GM12878 (cell line): Measurements from ENCODE around the gene FBXW8. TPM values are rescaled to one million over a fixed set of nuclear protein-coding genes. Genes with fewer than 3 reads are reported as not detected.

Experiments
- ATAC-seq: fragments of 200-7000 bp; cut with Tn5 transposase; 3 replicates; pipeline ENCODE4 v1.9.1; 2020; ENCODE audit warnings: mild to moderate bottlenecking, moderate library complexity
- BruUV-seq: library from RNA; stranded (reverse); fragments of 400-500 nt; replicated peaks from 2 replicates; lab custom pipeline; 2021; lab: Mats Ljungman, UMichigan
- CTCF ChIA-PET: fragments of 300-600 bp; sonication (Branson Sonifier 250); formaldehyde crosslinking; extraction: SDS; loops from one replicate; lab custom pipeline; 2021; ENCODE audit warnings: inconsistent platforms; lab: Yijun Ruan, JAX
- POLR2A ChIA-PET: fragments of 350-600 bp; formaldehyde crosslinking; extraction: SDS; loops from one replicate; lab custom pipeline; 2021; ENCODE audit warnings: inconsistent platforms; lab: Charles Lee
- RAD21 ChIA-PET: fragments of 300-600 bp; sonication (Branson Sonifier 250); formaldehyde crosslinking; loops from one replicate; lab custom pipeline; 2023; ENCODE audit warnings: antibody characterized with exemption; ENCODE audit not compliant: unreplicated experiment; lab: Charles Lee
- SMC1A ChIA-PET: fragments of 300-600 bp; sonication (Branson Sonifier 250); formaldehyde crosslinking; loops from one replicate; lab custom pipeline; 2023; ENCODE audit not compliant: unreplicated experiment, uncharacterized antibody; lab: Charles Lee
- DNase-seq: peaks from one replicate; pipeline ENCODE4 v3.0.0-alpha.2; 2011; ENCODE audit warnings: low read depth, low spot score
- FAIRE-seq: peaks from 3 replicates; lab custom pipeline; 2011; peaks lifted over from hg19 to GRCh38; lab: Jason Lieb, UNC
- H2AFZ ChIP-seq: 2 replicates; pipeline ENCODE4 v1.6.0; 2011; ENCODE audit warnings: low read depth, low read length, control low read depth; ENCODE audit not compliant: control insufficient read depth
- H3K27ac ChIP-seq: 2 replicates; pipeline ENCODE4 v1.5.1; 2011; ENCODE audit warnings: control low read depth; ENCODE audit not compliant: control insufficient read depth, insufficient read depth
- H3K27me3 ChIP-seq, 2 experiments: replicated peaks in 1 of 2; 2 replicates each; pipeline versions ENCODE4 v1.6.0 to v1.6.1; 2011; ENCODE audit warnings: low read length in 1 of 2; ENCODE audit not compliant: control insufficient read depth in 2 of 2, insufficient read depth in 2 of 2
- H3K36me3 ChIP-seq, 2 experiments: 2 replicates each; pipeline ENCODE4 v1.5.1; 2011; ENCODE audit warnings: low read length in 1 of 2; ENCODE audit not compliant: control insufficient read depth in 2 of 2, insufficient read depth in 2 of 2
- H3K4me1 ChIP-seq: 2 replicates; pipeline ENCODE4 v1.6.1; 2011; ENCODE audit warnings: mild to moderate bottlenecking, low read length, moderate library complexity, mixed read lengths; ENCODE audit not compliant: control insufficient read depth, insufficient read depth
- H3K4me2 ChIP-seq: 2 replicates; pipeline ENCODE4 v1.6.0; 2011; ENCODE audit warnings: control low read depth; ENCODE audit not compliant: control insufficient read depth, insufficient read depth
- H3K4me3 ChIP-seq: fragments of 200-600 bp; sonication (generic); 2 replicates; pipeline ENCODE4 v1.5.1; 2016
- H3K79me2 ChIP-seq: 2 replicates; pipeline ENCODE4 v1.6.0; 2011; ENCODE audit warnings: low read length; ENCODE audit not compliant: control insufficient read depth, insufficient read depth
- H3K9ac ChIP-seq: 2 replicates; pipeline ENCODE4 v1.8.0; 2011; ENCODE audit warnings: low read length, control low read depth, mixed read lengths; ENCODE audit not compliant: control insufficient read depth, insufficient read depth
- H3K9me3 ChIP-seq: replicated peaks from 3 replicates; pipeline ENCODE4 v1.5.1; 2011; ENCODE audit warnings: mild to moderate bottlenecking, low read length; ENCODE audit not compliant: control insufficient read depth, insufficient read depth
- H4K20me1 ChIP-seq: 2 replicates; pipeline ENCODE4 v1.6.0; 2011; ENCODE audit not compliant: control insufficient read depth, insufficient read depth
- DPF2 ChIP-seq: fragments of 450-650 bp; IDR thresholded peaks from 2 replicates; pipeline ENCODE4 v1.6.1; 2017; ENCODE audit warnings: mild to moderate bottlenecking
- E2F4 ChIP-seq: IDR thresholded peaks from 2 replicates; pipeline ENCODE4 v1.6.1; 2012; ENCODE audit warnings: low read depth, low read length, improper control_type of control experiment
- FOS ChIP-seq: IDR thresholded peaks from 3 replicates; pipeline ENCODE4 v1.6.1; 2011; ENCODE audit warnings: borderline replicate concordance; ENCODE audit not compliant: insufficient read length; ENCODE audit errors: extremely low read depth
- HCFC1 ChIP-seq: fragments of 150-350 bp; IDR thresholded peaks from 2 replicates; pipeline ENCODE4 v1.6.1; 2014; ENCODE audit warnings: low read length
- JUND ChIP-seq: IDR thresholded peaks from 2 replicates; pipeline ENCODE4 v1.6.1; 2012; ENCODE audit warnings: low read depth, mild to moderate bottlenecking, low read length, improper control_type of control experiment, moderate library complexity
- KAT2A ChIP-seq: conservative IDR thresholded peaks from 2 replicates; pipeline ENCODE4 v1.6.1; 2011; ENCODE audit warnings: low read depth, low read length; ENCODE audit not compliant: control insufficient read depth
- KDM1A ChIP-seq: fragments of 200-600 bp; sonication (generic); IDR thresholded peaks from 2 replicates; pipeline ENCODE4 v1.6.1; 2016; ENCODE audit warnings: borderline replicate concordance
- MTA2 ChIP-seq: fragments of 450-650 bp; IDR thresholded peaks from 2 replicates; pipeline ENCODE4 v1.6.1; 2016; ENCODE audit warnings: low read depth, mild to moderate bottlenecking, moderate library complexity
- NRF1 ChIP-seq: conservative IDR thresholded peaks from 2 replicates; pipeline ENCODE4 v1.6.1; 2011; ENCODE audit warnings: mild to moderate bottlenecking, low read depth, low read length, improper control_type of control experiment
- SMC3 ChIP-seq: IDR thresholded peaks from 2 replicates; pipeline ENCODE4 v1.6.1; 2011; ENCODE audit warnings: low read length, improper control_type of control experiment, borderline replicate concordance
- SREBF1 ChIP-seq: IDR thresholded peaks from 2 replicates; pipeline ENCODE4 v1.6.1; 2012; ENCODE audit warnings: mild to moderate bottlenecking, low read length
- TAF1 ChIP-seq: IDR thresholded peaks from 2 replicates; pipeline ENCODE4 v1.6.1; 2011; ENCODE audit warnings: mild to moderate bottlenecking, low read depth, low read length, borderline replicate concordance
- TARDBP ChIP-seq: IDR thresholded peaks from 2 replicates; pipeline ENCODE4 v1.6.1; 2016; ENCODE audit warnings: borderline replicate concordance
- ZBED1 ChIP-seq: IDR thresholded peaks from 2 replicates; pipeline ENCODE4 v1.6.1; 2016; ENCODE audit warnings: borderline replicate concordance
- ZNF622 ChIP-seq: fragments of 450-650 bp; IDR thresholded peaks from 2 replicates; pipeline ENCODE4 v1.6.1; 2017; ENCODE audit warnings: mild to moderate bottlenecking, inconsistent platforms
- ZSCAN29 ChIP-seq: fragments of 450-650 bp; IDR thresholded peaks from 2 replicates; pipeline ENCODE4 v1.6.1; 2017; ENCODE audit warnings: mild to moderate bottlenecking, moderate library complexity
- ZZZ3 ChIP-seq: IDR thresholded peaks from 2 replicates; pipeline ENCODE4 v1.6.1; 2011; ENCODE audit warnings: low read depth; ENCODE audit not compliant: control insufficient read depth, insufficient read length
- WGBS: methylation state at CpG from one replicate; pipeline ENCODE4 v1.1.6; 2016; ENCODE audit warnings: low lambda C conversion rate; ENCODE audit not compliant: insufficient replicate concordance, insufficient coverage; ENCODE audit errors: missing lambda C conversion rate; 5-methylcytosine and 5-hydroxymethylcytosine counted together
- in situ Hi-C: fragments of 300-500 bp; cut with MboI; formaldehyde crosslinking; loops from 9 replicates; pipeline ENCODE4 v1.14.3; 2018; ENCODE audit warnings: mixed read lengths
- intact Hi-C: fragments of 100-400 bp; cut with micrococcal nuclease; formaldehyde crosslinking; loops from one replicate; pipeline ENCODE4 v1.14.2; 2022; ENCODE audit not compliant: unreplicated experiment
- polyA plus RNA-seq, 11 experiments: library from polyadenylated mRNA; depleted of rRNA in 4 of 11; unstranded in 6 of 11; stranded (reverse) in 5 of 11; fragments of >200 nt; fragmentation: Nextera tagmentation in 4 of 11; fragmentation: Illumina TruSeq in 1 of 11; extraction: Ambion mirVana in 4 of 11; extraction: Trizol in 1 of 11; gene quantifications; 1 replicate in 1 of 11; 2 replicates in 10 of 11; pipeline versions ENCODE4 v1.2.1 to v1.2.3, GENCODE V29; 2011 to 2016; ENCODE audit warnings: inconsistent platforms in 2 of 11, missing spikeins in 2 of 11, low read depth in 1 of 11
- total RNA-seq, 4 experiments: library from RNA; depleted of rRNA in 3 of 4; stranded (reverse); fragments of >200 nt in 3 of 4; fragmentation: Illumina TruSeq in 1 of 4; extraction: Trizol in 1 of 4; gene quantifications; 2 replicates each; pipeline versions ENCODE4 v1.2.1 to v1.2.3, GENCODE V29; 2013 to 2021

The FBXW8 gene
- total and polyA plus RNA-seq, 10 of the 15 experiments (the other 5 are each of a cell fraction or from before 2014, with no cell fraction given): 0.49 to 7.5 (median 4.4) TPM

- Histone ChIP-seq H3K36me3 (no peaks in the 10 kb centered on the region; a peak in 1 of 4 replicates), H3K27ac (no peak overlapping the region), H4K20me1 (no peaks in the 10 kb centered on the region), H3K4me1 (no peaks in the 10 kb centered on the region), H3K27me3 (no peaks in the 10 kb centered on the region)
- in situ Hi-C loops: no loop called here
- SMC1A ChIA-PET: no interaction called here
- 47% methylated on average over 5 of the region's 5 CpGs for WGBS
- intact Hi-C loops: no loop called here
- POLR2A ChIA-PET: no interaction called here
- no peak for TF ChIP-seq HCFC1
- TF ChIP-seq, all 136 proteins: peak for 0
- ChIA-PET RAD21 (no interaction called here), CTCF (interaction anchor here (0.7 to 1.3 kb wide), 4 partner anchors 9 to 767 kb away, joined by 3 to 4 read pairs (median 3); no protein-coding TSS in a partner anchor)
- BruUV-seq: no TSS peak
- no peak overlapping the region for H3K9ac ChIP-seq
- ATAC-seq: no peak
- no peak overlapping the region for H3K4me3 ChIP-seq
- no peaks in the 10 kb centered on the region for H3K79me2 ChIP-seq
- no peak overlapping the region for H2AFZ ChIP-seq
- no peaks in the 10 kb centered on the region for H3K9me3 ChIP-seq
- no peak overlapping the region for H3K4me2 ChIP-seq
- no peak for DNase-seq
- FAIRE-seq: no peak
These were observed 58.2 kb downstream of the FBXW8 start for GRCh38 chr12:116968986-116969385.

- ChIA-PET CTCF (interaction anchor here (0.6 to 1.3 kb wide), 5 partner anchors 8 to 768 kb away, joined by 3 to 4 read pairs (median 3); no protein-coding TSS in a partner anchor), RAD21 (no interaction called here), SMC1A (interaction anchor here (0.6 kb wide), 1 partner anchor 88 kb away, joined by 3 read pairs; no protein-coding TSS in a partner anchor), POLR2A (no interaction called here)
- Histone ChIP-seq H4K20me1 (no peaks in the 10 kb centered on the region), H3K9ac (no peak overlapping the region), H3K79me2 (no peaks in the 10 kb centered on the region), H3K4me2 (no peak overlapping the region), H3K4me3 (no peak overlapping the region), H3K4me1 (no peaks in the 10 kb centered on the region), H3K27ac (no peak overlapping the region), H3K36me3 (no peaks in the 10 kb centered on the region; a peak in 1 of 4 replicates), H3K27me3 (no peaks in the 10 kb centered on the region), H2AFZ (no peak overlapping the region), H3K9me3 (no peaks in the 10 kb centered on the region)
- WGBS: 89% methylated on average over 30 of the region's 30 CpGs
- no peak for ATAC-seq
- BruUV-seq: no TSS peak
- intact Hi-C loops (no loop called here), in situ Hi-C loops (no loop called here)
- no peak for DNase-seq
- no peak for FAIRE-seq
- TF ChIP-seq KDM1A (no peak), TARDBP (no peak), NRF1 (no peak), DPF2 (no peak), MTA2 (no peak), KAT2A (no peak), JUND (no peak), SREBF1 (no peak), ZZZ3 (no peak), ZSCAN29 (no peak), SMC3 (no peak), TAF1 (no peak), ZBED1 (no peak), FOS (no peak), ZNF622 (no peak), E2F4 (no peak)
These were observed 59.1 kb downstream of the FBXW8 start for GRCh38 chr12:116969615-116970585.
